Duodenal mucosa (tissue), 2 donors: Measurements from ENCODE around the gene PRKCA.
"Not testable (repeated sequence)": the region's sequence is repeated elsewhere in the genome, so short reads cannot be mapped to it uniquely, and the experiment has no call there.

Experiments
- H3K27ac ChIP-seq: one replicate; pipeline ENCODE4 v1.7.0; 2013; ENCODE audit warnings: low read depth, low read length
- H3K27me3 ChIP-seq, 2 donors: one replicate each; pipeline ENCODE4 v1.7.0; 2013; ENCODE audit warnings: low read length in 2 of 2, control low read depth in 1 of 2; ENCODE audit not compliant: insufficient read depth in 2 of 2, control insufficient read depth in 1 of 2
- H3K36me3 ChIP-seq, 2 donors: one replicate each; pipeline ENCODE4 v1.7.0; 2013; ENCODE audit warnings: low read length in 2 of 2, control low read depth in 1 of 2; ENCODE audit not compliant: insufficient read depth in 2 of 2, control insufficient read depth in 1 of 2
- H3K4me1 ChIP-seq, 2 donors: one replicate each; pipeline ENCODE4 v1.7.0; 2013; ENCODE audit warnings: low read length in 2 of 2, control low read depth in 1 of 2; ENCODE audit not compliant: insufficient read depth in 2 of 2, control insufficient read depth in 1 of 2
- H3K4me3 ChIP-seq, 2 donors: one replicate each; pipeline ENCODE4 v1.7.0; 2013; ENCODE audit warnings: low read length in 2 of 2, low read depth in 1 of 2
- H3K9ac ChIP-seq, 2 donors: one replicate each; pipeline ENCODE4 v1.7.0; 2013; ENCODE audit warnings: low read length in 2 of 2, low read depth in 1 of 2
- H3K9me3 ChIP-seq, 2 donors: one replicate each; pipeline ENCODE4 v1.7.0; 2013; ENCODE audit warnings: low read length in 2 of 2, control low read depth in 1 of 2; ENCODE audit not compliant: control insufficient read depth in 1 of 2

Gene PRKCA

DNA sequence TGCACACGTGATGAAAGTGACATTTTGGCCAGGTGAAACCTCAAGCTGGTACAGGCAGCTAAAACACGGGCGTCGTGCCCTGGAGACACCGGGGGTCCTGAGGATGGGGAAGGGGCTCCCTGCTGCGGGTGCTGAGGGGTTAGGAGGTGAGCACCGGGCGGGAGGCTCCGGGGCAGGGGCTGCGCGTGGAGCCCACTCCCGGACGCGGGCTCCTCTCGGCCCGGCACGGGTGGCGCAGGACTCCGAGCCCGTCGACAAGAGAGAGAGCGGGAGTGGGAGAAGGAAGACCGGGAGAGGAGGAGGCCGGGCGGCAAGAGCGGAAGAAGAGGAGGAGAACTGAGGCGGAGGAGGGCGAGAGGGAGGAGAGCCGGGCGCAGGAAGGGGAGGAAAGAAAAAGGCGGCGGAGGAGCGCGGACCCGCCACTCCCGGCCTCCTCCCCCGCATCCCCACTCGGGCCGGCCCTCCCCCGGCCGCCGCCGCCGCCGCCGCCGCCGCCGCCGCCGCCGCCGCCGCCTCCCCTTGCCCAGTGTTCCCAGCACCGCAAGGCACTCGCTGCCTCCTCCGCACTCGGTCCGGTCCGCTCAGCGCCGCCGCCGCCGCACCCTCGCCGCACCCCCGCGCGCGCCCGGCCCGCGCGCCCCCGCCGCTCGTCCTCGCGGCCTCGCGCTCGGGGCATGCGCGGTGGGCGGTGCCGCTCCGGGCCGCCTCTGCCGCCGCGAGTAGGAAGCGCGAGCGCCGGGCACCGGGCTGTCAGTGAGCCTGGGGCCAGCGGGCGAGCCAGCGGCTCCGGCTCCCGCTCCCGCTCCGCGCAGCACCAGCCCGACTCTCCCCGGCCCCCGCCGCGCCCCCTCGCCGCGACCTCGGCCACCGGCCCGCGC is at the start of gene PRKCA:
TSS of gene PRKCA (plus strand) at position 750 of the 878 bp plus-strand sequence.
- Histone ChIP-seq H3K27ac (peak within 1 kb of the TSS; percentile 64), H3K9ac (peak within 1 kb of the TSS; percentile 77 to 84), H3K9me3 (no peaks in the 10 kb centered on the region), H3K4me3 (peak within 1 kb of the TSS; percentile 89 to 91), H3K27me3 (no peaks in the 10 kb centered on the region), H3K36me3 (no peaks in the 10 kb centered on the region), H3K4me1 (peaks cover 18 to 22% of the 10 kb centered on the region in 2 donors)

GRCh38 chr17:66253458-66253857 is 49.0 kb upstream of the PRKCA start:
- H3K4me3 ChIP-seq, H3K27me3 ChIP-seq, H3K9ac ChIP-seq, H3K9me3 ChIP-seq, H3K36me3 ChIP-seq, H3K27ac ChIP-seq, H3K4me1 ChIP-seq: not testable (repeated sequence)

- Histone ChIP-seq H3K27me3 (no peaks in the 10 kb centered on the region), H3K9ac (no peak overlapping the region), H3K27ac (no peak overlapping the region), H3K9me3 (no peaks in the 10 kb centered on the region), H3K36me3 (no peaks in the 10 kb centered on the region), H3K4me1 (peaks cover 0 to 5% of the 10 kb centered on the region in 2 donors), H3K4me3 (no peak overlapping the region)
Measured at GRCh38 chr17:66255112-66255511, 47.3 kb upstream of the PRKCA start.

GRCh38 chr17:66255527-66255971 is 46.9 kb upstream of the PRKCA start:
- H3K4me3 ChIP-seq = no peak overlapping the region
- H3K27ac ChIP-seq = no peak overlapping the region
- H3K4me1 ChIP-seq = peaks cover 0 to 5% of the 10 kb centered on the region in 2 donors
- H3K9me3 ChIP-seq = no peaks in the 10 kb centered on the region
- H3K27me3 ChIP-seq = no peaks in the 10 kb centered on the region
- no peak overlapping the region for H3K9ac ChIP-seq
- H3K36me3 ChIP-seq = no peaks in the 10 kb centered on the region

DNA sequence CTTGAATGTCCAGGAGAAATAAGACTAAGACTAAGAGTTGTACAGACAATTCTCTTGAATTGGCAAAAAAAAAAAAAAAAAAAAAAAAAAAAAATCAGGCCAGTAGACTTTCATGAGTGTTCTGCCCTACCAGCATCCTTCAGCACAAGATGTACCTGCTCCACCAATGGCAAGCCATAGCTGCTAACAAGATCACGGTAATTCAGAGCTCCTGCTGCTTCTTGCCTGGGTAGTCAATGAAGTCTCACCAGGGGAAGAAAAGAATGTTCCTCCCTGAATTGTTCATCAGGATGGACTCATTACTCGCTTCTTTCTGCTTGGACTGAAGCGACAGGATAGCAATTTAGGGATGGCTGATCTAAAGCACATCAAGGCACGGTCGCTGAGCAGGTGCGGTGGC is 42.1 kb upstream of the PRKCA start:
- Histone ChIP-seq H3K36me3 (no peaks in the 10 kb centered on the region), H3K9ac (no peak overlapping the region), H3K27ac (no peak overlapping the region), H3K4me1 (peaks cover 0 to 3% of the 10 kb centered on the region in 2 donors), H3K27me3 (no peaks in the 10 kb centered on the region), H3K4me3 (no peak overlapping the region), H3K9me3 (no peaks in the 10 kb centered on the region)

- Histone ChIP-seq H3K27ac (no peak overlapping the region), H3K27me3 (no peaks in the 10 kb centered on the region), H3K4me1 (no peaks in the 10 kb centered on the region), H3K36me3 (no peaks in the 10 kb centered on the region), H3K4me3 (no peak overlapping the region), H3K9me3 (no peaks in the 10 kb centered on the region), H3K9ac (no peak overlapping the region)
Measured at GRCh38 chr17:66260688-66261087, 41.7 kb upstream of the PRKCA start.

- Histone ChIP-seq H3K9ac (no peak overlapping the region), H3K27me3 (no peaks in the 10 kb centered on the region), H3K9me3 (no peaks in the 10 kb centered on the region), H3K4me3 (no peak overlapping the region), H3K27ac (no peak overlapping the region), H3K36me3 (no peaks in the 10 kb centered on the region), H3K4me1 (no peaks in the 10 kb centered on the region)
Measured at GRCh38 chr17:66262767-66263166, 39.6 kb upstream of the PRKCA start.

GRCh38 chr17:66264696-66265095 is 37.7 kb upstream of the PRKCA start:
- Histone ChIP-seq H3K9me3 (no peaks in the 10 kb centered on the region), H3K36me3 (no peaks in the 10 kb centered on the region), H3K4me3 (no peak overlapping the region), H3K27me3 (no peaks in the 10 kb centered on the region), H3K27ac (no peak overlapping the region), H3K4me1 (no peaks in the 10 kb centered on the region), H3K9ac (no peak overlapping the region)

- H3K36me3 ChIP-seq = no peaks in the 10 kb centered on the region
- no peaks in the 10 kb centered on the region for H3K27me3 ChIP-seq
- H3K9ac ChIP-seq = no peak overlapping the region
- H3K4me3 ChIP-seq = no peak overlapping the region
- no peaks in the 10 kb centered on the region for H3K9me3 ChIP-seq
- no peak overlapping the region for H3K27ac ChIP-seq
- no peaks in the 10 kb centered on the region for H3K4me1 ChIP-seq
Measured at GRCh38 chr17:66268247-66268927, 34.0 kb upstream of the PRKCA start.

DNA sequence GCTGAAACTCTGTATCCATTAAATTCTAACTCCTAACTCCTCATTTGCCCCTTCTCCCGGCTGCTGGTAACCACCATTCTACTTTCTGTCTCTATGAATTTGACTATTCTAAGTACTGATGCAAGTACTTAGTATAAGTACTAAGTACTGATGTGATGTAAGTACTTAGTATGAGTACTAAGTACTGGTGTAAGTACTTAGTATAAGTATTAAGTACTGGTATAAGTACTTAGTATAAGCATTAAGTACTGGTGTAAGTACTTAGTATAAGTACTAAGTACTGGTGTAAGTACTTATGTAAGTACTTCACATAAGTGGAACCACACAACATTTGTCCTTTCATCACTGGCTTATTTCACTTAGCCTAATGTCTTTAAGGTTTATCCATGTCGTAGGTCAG is 32.3 kb upstream of the PRKCA start:
- Histone ChIP-seq H3K4me3 (no peak overlapping the region), H3K9ac (no peak overlapping the region), H3K27me3 (no peaks in the 10 kb centered on the region), H3K4me1 (no peaks in the 10 kb centered on the region), H3K27ac (no peak overlapping the region), H3K36me3 (no peaks in the 10 kb centered on the region), H3K9me3 (no peaks in the 10 kb centered on the region)
